Smooth muscle cell of trachea (primary cell): ENCODE results near the gene CLTA. TPM values are rescaled to one million over a fixed set of nuclear protein-coding genes. Genes with fewer than 3 reads are reported as not detected.

Source experiments
- total RNA-seq: library from RNA; depleted of rRNA; stranded (reverse); fragments of >200 nt; gene quantifications from 2 replicates; pipeline ENCODE4 v1.2.1, GENCODE V29; 2014

Gene CLTA, protein sequence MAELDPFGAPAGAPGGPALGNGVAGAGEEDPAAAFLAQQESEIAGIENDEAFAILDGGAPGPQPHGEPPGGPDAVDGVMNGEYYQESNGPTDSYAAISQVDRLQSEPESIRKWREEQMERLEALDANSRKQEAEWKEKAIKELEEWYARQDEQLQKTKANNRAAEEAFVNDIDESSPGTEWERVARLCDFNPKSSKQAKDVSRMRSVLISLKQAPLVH
- 352 and 385 TPM in 2 replicates for total RNA-seq

GRCh38 chr9:36190388-36191289 is at the start of gene CLTA:
TSS of gene CLTA (plus strand) at chr9:36190921. CDS start at chr9:36191057, 136 bp downstream.

DNA sequence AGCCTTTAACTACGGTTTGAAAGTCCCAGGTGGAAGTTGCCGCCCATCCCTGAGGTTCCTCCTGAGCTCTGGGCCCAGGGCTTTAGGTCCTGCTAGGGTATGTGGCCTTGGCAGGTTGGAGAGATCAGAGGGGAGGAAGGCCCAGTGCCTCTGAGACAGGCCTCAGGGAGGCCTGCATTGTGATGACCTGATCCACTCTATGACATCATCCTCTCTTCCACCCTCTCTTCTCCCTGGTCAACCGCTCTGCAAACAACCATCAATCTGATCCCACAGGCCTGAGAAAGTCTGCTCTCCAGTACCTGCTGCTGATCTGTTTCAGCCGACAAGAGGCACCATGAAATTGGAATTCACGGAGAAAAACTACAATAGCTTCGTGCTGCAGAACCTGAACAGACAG is 21.6 kb upstream of the CLTA start, which contains the start of gene CCIN:
CCIN (plus strand) TSS at position 223 of the 400 bp plus-strand sequence; CDS start at position 338, 115 bp downstream.

DNA sequence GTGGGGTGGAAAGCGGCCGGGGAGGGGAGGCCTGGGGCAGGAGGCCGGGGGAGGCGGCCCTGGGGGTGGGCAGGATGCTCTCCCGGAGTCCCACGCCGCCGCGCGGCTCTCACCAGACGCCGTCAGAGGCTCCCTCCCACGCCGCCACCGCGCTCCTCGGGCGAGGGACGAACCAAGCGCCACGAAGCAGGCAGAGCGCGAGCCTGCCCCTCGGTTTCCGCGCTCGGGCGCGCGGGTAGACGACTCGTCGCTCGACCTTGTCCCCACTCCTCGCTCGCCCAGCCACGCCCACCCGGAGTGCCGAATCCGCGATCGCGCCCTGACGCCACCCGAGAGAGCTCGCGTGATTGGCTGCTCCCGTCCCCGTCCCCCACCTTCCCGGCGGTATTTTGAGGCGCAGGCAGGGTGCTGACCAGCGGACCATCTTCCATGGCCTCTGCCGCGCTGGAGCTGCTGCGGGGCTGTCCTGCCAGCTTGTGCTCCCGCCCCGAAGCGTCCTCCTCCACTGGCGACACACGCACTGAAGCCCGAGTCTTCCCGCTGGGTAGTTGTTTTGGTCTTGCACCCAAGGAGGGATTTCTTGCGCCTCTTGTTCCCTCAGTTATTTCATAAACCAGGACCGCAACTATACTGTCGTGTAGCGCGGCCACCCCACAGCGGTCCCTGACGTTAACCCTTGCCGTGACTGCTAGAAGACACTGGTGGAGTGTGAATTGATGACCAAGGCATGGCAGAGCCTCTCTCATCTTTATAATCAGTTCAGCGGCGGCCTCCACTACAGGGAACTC is 67.7 kb downstream of the CLTA start, which contains the start of gene GNE:
GNE (minus strand) TSS at position 241 of the 788 bp plus-strand sequence. CDS start 9,093 bp downstream, outside the sequence.

Other genes with a start within 250 kb of the CLTA start
- not detected in 2 replicates for gene OR2S2, start 232.8 kb upstream of the CLTA start, total RNA-seq
- gene RECK, start 154.0 kb upstream of the CLTA start, total RNA-seq = 81.6 and 138 TPM in 2 replicates
- 57.0 and 62.5 TPM in 2 replicates for gene GLIPR2, start 54.2 kb upstream of the CLTA start, total RNA-seq
- 1.7 and 2.6 TPM in 2 replicates for gene CCIN, start 21.5 kb upstream of the CLTA start, total RNA-seq
- gene GNE, start 67.5 kb downstream of the CLTA start, total RNA-seq = 26.6 and 42.3 TPM in 2 replicates
- 7.4 and 10.0 TPM in 2 replicates for gene RNF38, start 209.3 kb downstream of the CLTA start, total RNA-seq